ENCODE measurements around the gene KRIT1.
A peak's percentile ranks its signal among the peaks of the same experiment; 100 is the strongest.
"Not testable (repeated sequence)": the region's sequence is repeated elsewhere in the genome, so short reads cannot be mapped to it uniquely, and the experiment has no call there.

KRIT1 gene

DNA sequence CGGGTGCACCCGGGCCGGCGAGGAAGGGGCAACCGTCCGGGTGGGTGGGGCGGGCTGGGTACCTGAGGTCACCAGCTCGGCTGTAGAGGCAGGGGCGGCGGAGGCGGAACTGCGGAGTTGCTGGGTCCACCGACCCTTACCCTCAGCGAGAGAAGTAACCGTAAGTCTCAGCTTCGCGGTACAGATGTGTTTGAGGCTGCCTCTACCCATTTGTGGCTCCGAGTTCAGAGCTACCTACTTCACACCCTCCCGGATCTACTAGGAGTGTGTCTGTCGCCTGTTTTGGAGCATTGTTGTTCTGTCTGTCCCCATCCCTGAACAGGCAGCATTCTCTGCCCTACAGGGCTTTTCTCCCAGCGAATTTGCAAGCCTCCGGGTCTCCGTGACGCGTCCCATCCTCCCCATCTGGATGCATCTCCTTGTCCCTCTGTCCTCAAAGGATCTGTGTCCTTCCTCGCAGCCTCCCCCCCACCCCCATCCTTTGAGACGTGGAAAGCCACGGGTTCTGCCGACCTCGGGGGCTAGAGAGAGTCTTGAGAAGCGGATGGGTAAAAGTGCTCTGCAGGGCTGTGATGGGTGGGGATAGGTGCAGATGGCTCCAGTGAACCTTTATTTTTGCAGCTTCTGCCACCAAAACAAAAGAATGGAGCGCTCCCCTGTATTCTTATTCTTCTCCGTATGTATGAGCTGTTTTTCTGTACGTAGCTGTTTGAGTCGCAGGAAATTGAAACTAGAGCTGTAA is 817 bp upstream of the KRIT1 start:
- no peak for DNase-seq (ENCODE audit: low read depth)

DNA sequence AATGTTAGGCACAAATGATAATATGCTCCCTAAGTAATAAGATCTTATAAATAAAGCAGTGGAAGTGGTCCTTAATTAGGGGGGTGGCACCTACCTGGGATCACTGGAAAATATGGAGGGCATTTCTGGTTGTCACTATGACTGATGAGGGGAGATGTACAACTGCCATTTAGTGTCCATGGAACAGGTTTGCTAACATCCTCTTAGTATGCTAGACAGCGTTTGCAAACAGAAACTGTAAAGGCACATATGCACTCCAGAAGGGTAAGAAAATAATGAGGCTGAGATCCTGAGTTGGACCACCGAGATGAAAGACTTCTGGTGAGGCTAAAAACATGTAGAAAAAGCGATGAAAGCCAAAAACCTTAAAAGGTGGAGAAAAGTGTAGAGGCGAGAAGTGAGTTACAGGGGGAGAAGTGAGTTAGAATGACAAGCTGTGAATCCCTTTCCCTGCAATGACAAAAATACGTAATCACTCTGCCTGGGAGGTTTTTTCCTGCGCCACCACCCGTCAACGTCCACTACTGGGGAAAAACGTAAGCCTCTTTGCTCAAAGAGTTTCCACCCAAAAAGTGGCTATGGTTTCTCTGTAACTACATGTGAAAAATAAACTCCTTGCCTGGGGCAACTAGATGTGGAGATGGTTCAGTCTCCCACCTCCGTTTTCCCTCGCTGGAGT is 767 bp downstream of the KRIT1 start:
- no peak for DNase-seq (ENCODE audit: low read depth)

- DNase-seq (ENCODE audit: low read depth) = no peak
These were observed 2.7 kb downstream of the KRIT1 start for GRCh38 chr7:92242972-92243371.

GRCh38 chr7:92230547-92230946 is 15.2 kb downstream of the KRIT1 start:
- DNase-seq (ENCODE audit: low read depth) = no peak

DNA sequence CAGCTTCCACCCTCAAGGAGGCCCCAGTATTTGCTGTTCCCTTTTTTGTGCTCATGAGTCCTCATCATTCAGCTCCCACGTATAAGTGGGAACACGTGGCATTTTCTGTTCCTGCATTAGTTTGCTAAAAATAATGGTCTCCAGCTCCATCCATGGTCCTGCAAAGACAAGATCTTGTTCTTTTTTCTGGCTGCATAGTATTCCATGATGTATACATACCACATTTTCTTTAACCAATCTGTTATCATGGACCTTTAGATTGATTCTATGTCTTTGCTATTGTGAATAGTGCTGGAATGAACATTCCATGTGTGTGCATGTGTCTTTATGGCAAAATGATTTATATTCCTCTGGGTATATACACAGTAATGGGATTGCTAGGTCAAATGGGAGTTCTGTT is 17.0 kb downstream of the KRIT1 start:
- no peak for DNase-seq (ENCODE audit: low read depth)

DNA sequence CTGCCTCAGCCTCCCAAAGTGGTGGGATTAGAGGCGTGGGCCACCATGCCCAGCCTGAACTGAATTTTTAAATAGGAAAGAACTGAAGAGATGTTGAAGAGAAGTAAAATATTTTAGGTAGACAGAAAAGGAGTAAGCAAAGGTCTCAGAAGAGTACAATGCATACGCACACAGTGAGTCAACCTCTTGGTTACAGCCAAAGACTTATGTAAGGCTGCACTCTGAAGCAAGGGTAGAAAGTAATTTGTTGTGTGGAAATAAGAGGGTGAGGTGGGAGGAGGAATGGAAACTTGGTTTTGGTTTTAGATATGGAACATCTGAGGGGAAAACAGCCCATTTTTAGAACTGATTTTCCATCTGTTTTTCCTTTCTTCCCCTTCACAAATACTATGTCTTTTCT is 17.6 kb downstream of the KRIT1 start:
- DNase-seq (ENCODE audit: low read depth) = no peak

GRCh38 chr7:92226981-92227380 is 18.7 kb downstream of the KRIT1 start:
- DNase-seq (ENCODE audit: low read depth) = no peak

GRCh38 chr7:92221766-92222165 is 23.9 kb downstream of the KRIT1 start:
- no peak for DNase-seq (ENCODE audit: low read depth)

DNA sequence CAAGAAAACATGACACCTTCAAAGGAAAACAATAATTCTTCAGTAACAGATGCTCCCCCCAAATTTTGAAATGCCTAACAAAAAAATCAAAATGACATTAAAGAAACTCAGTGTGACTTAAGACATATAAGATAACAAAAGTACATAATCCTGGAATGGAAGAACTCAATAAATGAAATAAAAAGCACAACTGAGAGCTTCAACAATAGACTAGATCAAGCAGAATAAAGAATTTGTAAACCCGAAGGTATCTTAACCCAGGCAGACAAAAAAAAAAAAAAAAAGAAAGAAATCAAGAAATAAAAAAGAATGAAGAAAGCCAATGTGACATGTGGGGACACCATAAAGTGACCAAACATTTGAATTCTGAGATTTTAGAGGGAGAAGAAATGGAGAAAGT is 39.0 kb downstream of the KRIT1 start:
- no peak for DNase-seq (ENCODE audit: low read depth)

GRCh38 chr7:92205987-92206386 is 39.7 kb downstream of the KRIT1 start:
- DNase-seq (ENCODE audit: low read depth) = no peak

DNA sequence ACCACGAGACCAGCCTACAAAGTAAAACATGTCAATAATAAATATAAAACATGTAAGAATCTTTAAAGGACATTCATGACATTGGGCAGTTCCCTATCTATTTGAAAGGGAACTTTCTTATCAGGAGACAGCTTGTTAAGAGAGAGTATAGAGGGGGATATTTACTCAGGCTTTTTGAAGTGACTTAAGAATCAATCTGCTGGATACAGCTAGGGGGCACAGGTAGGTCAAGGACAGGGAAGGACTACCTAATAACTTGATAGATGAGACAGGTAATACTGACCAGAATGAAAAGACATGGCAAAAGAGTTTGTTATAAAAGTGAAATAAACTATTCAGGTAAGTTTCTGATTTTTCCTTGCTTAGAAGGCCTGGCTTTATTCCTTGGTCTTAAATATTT is 44.9 kb downstream of the KRIT1 start:
- no peak for DNase-seq (ENCODE audit: low read depth)

DNA sequence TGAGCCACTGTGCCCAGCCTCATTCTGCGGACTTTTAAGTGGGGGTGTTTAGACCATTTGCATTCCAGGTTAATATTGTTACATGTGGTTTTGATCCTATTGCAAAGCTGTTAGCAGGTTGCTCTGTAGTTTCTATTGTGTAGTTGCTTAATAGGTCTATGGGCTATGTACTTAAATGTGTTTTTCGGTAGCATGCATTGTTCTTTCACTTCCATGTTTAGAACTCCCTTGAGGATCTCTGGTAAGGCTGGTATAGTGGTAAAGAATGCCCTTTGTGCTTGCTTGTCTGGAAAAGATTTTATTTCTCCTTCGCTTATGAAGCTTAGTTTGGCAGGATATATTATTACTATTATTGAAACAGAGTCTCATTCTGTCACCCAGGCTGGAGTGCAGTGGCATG is 53.4 kb downstream of the KRIT1 start:
- DNase-seq (ENCODE audit: low read depth) = no peak

- not testable (repeated sequence) for DNase-seq (ENCODE audit: low read depth)
These were observed 56.5 kb downstream of the KRIT1 start for GRCh38 chr7:92189246-92189645.

DNA sequence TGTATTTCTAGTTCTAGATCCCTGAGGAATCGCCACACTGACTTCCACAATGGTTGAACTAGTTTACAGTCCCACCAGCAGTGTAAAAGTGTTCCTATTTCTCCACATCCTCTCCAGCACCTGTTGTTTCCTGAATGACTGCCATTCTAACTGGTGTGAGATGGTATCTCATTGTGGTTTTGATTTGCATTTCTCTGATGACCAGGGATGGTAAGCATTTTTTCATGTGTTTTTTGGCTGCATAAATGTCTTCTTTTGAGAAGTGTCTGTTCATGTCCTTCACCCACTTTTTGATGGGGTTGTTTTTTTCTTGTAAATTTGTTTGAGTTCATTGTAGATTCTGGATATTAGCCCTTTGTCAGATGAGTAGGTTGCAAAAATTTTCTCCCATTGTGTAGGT is 61.4 kb downstream of the KRIT1 start:
- not testable (repeated sequence) for DNase-seq (ENCODE audit: low read depth)

GRCh38 chr7:92178928-92179924 is 66.5 kb downstream of the KRIT1 start, which contains the start of gene LRRD1:
Gene LRRD1, minus strand, starts transcription at chr7:92179142. Its CDS starts 13,940 bp downstream, at chr7:92165202.
- DNase-seq (ENCODE audit: low read depth) = peak; percentile 51

- DNase-seq (ENCODE audit: low read depth) = no peak
These were observed 68.4 kb downstream of the KRIT1 start for GRCh38 chr7:92177362-92177761.

GRCh38 chr7:92169529-92169928 is 76.2 kb downstream of the KRIT1 start:
- not testable (repeated sequence) for DNase-seq (ENCODE audit: low read depth)

DNA sequence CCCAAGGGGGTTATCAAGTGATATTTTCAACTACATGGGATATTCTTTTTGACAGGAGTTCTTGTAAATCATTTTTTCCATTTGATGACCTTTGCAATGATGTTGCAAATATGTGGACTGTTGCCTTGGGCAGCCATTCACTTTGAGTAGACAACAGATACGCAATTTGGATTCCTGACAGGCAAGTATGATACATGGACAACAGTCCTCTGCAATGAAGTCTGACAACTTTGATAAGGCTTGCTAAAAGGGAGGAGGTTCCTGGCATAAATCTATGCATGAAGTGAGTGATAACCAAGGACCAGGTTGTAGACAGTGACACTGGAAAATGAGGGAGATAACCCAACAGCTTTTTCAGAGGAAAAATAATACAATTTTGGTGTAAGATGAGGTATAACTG is 84.4 kb downstream of the KRIT1 start:
- no peak for DNase-seq (ENCODE audit: low read depth)

DNA sequence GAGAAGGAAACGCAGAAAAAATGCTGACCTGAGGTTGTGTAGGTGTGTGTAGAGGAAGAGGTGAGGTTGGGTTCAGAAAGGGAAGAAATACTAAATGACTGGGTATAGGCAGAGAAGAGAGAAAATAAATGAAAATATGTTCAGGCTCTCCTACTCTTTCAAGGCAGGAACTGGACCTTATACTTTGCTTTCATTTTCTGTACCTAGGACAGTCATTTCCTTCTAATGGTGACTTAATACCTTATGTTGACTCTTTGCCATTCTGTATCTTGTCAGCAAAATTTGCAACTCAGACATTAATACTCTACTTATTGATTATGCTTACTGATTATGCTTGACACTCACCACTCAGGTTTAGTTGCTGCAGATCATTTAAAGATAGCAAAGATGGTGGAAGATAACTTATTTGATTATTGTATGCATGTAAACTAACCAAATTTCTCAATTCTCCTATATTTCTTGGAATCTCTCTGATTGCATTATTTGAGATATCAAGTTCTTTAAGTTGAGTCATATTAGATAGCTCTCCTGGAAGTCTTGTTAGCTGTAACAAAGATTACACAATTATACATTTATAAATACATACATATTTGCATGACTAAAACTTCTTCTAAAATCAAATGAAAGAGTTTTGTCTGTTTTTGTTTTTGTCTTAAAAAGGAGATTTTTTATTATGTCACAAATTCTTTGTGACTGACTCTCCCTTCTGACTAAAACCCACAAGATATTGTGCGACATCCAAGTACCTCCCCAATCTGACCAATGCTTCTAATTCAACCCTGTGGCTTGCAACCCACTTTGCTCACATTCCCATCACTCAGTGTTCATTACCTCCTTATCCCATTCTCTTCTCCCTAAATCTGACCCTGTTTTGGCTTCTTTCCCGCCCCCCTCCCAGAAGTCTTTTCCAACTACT is 86.8 kb downstream of the KRIT1 start:
- peak; percentile 94 for DNase-seq (ENCODE audit: low read depth)

- no peak for DNase-seq (ENCODE audit: low read depth)
These were observed 88.7 kb downstream of the KRIT1 start for GRCh38 chr7:92156990-92157389.

GRCh38 chr7:92155108-92155739 is 90.5 kb downstream of the KRIT1 start:
- no peak for DNase-seq (ENCODE audit: low read depth)

All from stromal cell of bone marrow (primary cell).